TTC549 (cell line): ENCODE measurements around the gene HTR3C.

Experiments
- FAIRE-seq: peaks from 2 replicates; lab custom pipeline; 2012; peaks lifted over from hg19 to GRCh38; lab: Jason Lieb, UNC

HTR3C gene

DNA sequence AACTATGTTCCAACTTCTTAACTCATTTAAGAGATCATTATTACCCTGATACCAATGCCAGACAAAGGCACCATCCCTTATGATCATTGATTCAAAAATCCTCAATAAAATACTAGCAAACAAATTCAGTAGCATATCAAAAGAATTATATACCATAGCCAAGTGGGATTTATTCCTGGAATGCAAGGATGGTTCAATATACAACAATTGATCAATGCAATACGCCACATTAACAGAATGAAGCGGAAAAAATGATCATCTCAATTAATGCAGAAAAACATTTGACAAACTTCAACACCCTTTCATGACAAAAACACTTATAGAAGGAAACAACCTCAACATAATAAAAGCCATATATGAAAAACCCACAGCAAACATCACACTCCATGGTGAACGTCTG, 39.4 kb downstream of the HTR3C start:
- no peak for FAIRE-seq

GRCh38 chr3:184096811-184097383, 44.0 kb downstream of the HTR3C start, which contains the start of gene HTR3E:
HTR3E (plus strand) TSS chr3:184097064; CDS start chr3:184097530, 466 bp downstream.
- no peak for FAIRE-seq

- FAIRE-seq, result no peak
Observed at GRCh38 chr3:184097556-184097955, 44.7 kb downstream of the HTR3C start.

DNA sequence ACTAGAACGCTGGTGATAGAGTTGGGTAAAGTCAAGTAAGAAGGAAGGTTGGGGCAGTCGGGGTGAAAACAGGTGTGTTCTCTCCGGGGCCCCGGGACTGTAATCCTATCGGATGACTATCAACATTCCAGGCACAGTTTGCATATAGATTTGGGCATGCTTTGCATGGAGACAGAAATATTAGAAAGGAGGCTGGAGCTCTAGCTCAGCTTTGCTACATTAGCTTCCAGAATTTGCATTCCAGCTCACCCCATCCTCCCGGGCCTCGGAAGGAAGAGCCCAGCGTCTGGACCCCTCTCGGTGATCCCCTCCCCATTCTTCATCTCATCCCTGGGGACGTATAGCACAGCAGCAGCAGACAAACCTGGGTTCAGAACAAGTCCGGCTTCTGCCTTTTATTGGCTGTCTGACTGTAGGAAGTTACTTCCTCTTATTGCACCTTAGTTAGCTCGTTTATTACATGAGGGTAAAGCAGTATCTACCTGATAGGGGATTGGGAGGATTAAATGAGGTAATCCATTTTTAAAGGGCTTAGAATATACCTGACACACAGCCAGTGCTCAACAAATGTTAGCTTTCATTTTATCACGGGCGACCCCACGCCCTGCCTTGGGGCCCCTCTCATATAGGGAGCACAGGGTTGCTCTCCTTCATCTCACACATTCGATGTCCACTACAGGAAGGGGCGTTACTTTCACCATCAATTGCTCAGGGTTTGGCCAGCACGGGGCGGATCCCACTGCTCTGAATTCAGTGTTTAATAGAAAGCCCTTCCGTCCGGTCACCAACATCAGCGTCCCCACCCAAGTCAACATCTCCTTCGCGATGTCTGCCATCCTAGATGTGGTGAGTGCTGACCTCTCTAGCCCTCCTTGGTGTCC, 47.2 kb downstream of the HTR3C start:
- no peak for FAIRE-seq
